Measurements from ENCODE around the gene POLD4.

Gene POLD4

DNA sequence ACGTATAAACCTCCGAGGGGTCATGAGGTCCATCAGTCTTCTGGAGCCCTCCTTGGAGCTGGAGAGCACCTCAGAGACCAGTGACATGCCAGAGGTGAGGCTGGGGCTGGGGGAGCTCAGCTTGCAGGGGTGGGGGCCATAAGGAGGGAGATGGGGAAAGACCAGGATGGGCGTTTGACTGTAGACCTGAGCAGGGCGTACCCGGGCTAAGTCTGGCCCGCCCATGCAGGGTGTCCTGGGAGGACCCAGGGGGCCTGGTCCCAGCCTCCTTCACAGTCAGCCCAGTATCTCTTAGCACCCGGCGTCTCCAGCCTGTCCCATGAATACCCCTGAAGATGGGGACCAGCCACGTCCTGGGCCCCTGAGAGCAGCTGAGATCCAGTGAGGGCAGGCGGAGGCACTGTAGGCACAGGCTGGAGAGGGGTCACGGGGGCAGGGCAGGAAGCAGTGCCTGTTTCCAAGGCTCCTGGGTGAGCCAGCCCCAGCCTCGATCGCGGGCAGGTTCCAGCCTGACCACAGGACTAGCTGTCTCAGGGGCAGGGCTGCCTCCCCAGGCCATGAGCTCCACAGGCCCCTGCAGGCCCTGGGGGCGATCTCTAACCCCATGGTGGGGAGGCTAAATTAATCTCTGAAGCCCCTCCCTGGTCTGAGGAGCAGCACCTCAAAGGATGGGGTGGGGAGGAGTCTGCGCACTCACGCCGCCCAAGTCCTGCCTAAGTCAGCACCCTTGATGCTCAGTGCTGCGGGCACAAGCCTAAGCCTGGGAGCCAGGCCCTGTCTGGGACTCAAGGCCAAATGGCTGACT lies 42.9 kb downstream of the POLD4 start:
- Mint-ChIP-seq H3K27ac (no peak overlapping the region), H3K27me3 (no peaks in the 10 kb centered on the region), H3K4me1 (peaks cover 24% of the 10 kb centered on the region), H3K4me3 (no peak overlapping the region), H3K9me3 (no peaks in the 10 kb centered on the region)
- no peak for DNase-seq
- peak; percentile 14 for ATAC-seq

DNA sequence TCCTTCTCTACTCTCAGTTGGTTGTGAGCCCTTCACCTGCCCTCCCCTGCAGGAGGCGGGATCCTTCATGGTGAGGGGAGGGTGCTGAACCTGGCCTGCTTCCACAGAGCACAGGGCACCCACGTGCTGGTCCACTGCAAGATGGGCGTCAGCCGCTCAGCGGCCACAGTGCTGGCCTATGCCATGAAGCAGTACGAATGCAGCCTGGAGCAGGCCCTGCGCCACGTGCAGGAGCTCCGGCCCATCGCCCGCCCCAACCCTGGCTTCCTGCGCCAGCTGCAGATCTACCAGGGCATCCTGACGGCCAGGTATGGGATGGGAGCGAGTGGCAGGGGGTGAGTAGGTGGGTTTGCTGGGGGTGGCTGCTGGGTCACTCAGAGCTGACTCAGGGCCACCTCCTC lies 43.7 kb downstream of the POLD4 start:
- no peak overlapping the region for H3K27ac Mint-ChIP-seq
- ATAC-seq (no peak), DNase-seq (no peak)
- no peak overlapping the region for H3K4me3 Mint-ChIP-seq
- peaks cover 28% of the 10 kb centered on the region for H3K4me1 Mint-ChIP-seq
- no peaks in the 10 kb centered on the region for H3K9me3 Mint-ChIP-seq
- no peaks in the 10 kb centered on the region for H3K27me3 Mint-ChIP-seq

DNA sequence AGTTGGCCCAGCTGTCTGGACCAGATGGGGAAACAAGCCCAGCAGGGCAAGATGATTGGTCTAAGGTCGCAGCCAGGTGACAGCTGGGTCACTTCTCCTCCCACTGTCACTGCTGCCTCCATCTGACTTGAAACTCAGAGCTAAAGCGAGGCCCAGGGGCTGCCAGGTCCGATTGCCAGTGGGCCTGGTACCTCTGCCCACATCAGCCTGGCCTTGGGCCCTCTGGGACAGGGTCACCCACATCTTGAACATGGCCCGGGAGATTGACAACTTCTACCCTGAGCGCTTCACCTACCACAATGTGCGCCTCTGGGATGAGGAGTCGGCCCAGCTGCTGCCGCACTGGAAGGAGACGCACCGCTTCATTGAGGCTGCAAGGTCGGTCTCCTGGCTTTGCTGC lies 44.2 kb downstream of the POLD4 start:
- DNase-seq, result no peak
- Mint-ChIP-seq H3K4me1 (peaks cover 32% of the 10 kb centered on the region), H3K27me3 (no peaks in the 10 kb centered on the region), H3K27ac (no peak overlapping the region), H3K4me3 (no peak overlapping the region), H3K9me3 (no peaks in the 10 kb centered on the region)
- ATAC-seq, result no peak

DNA sequence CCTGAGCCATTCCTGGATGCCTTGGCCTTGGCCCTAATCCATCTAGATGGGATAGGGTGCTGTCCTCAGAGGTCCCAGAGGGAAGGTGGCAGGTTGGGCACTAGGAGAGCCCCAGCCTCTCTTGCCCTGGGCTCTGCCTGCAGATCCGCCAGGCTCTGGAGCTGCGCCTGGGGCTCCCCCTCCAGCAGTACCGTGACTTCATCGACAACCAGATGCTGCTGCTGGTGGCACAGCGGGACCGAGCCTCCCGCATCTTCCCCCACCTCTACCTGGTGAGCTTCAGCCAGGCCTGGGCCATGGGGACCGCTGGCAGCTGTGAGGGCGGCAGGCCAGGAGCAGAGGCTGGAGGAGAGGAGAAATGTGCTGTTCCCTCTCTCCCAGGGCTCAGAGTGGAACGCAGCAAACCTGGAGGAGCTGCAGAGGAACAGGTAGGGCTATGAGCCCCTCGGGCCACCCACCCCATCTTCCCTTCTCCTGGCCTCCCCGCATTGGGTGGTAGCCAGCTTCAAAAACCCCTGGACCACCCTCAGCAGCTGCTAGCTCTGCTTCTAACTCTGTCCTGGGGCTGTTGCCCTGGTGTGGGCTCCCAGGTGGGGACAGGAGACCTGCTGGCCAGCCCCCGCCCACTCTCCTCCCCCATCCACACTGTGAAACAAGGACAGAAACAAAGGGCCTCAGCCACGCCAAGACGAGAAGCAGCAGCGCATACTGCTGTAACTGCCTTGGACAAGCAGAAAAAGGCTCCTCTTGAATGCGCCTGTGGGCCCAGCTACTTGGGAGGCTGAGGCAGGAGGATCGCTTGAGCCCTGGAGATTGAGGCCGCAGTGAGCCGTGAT lies 45.1 kb downstream of the POLD4 start:
- Mint-ChIP-seq H3K27ac (no peak overlapping the region), H3K4me1 (peaks cover 27% of the 10 kb centered on the region), H3K4me3 (no peak overlapping the region), H3K9me3 (no peaks in the 10 kb centered on the region), H3K27me3 (no peaks in the 10 kb centered on the region)
- ATAC-seq (no peak), DNase-seq (no peak)

DNA sequence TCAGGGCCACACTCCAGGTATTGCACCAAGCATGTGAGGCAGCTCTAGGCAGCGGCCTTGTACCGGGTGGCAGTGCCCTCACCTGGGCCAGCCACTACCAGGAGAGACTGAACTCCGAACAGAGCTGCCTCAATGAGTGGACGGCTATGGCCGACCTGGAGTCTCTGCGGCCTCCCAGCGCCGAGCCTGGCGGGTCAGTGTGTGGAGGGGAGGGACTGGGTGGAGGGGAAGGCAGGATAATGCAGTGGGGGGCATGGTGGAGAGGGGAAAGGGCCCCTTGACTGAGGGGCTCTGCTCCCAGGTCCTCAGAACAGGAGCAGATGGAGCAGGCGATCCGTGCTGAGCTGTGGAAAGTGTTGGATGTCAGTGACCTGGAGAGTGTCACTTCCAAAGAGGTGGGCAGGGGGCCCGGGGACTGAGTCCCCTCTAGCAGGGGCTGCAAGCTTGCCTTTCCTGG lies 45.8 kb downstream of the POLD4 start:
- Mint-ChIP-seq H3K9me3 (no peaks in the 10 kb centered on the region), H3K27ac (no peak overlapping the region), H3K27me3 (no peaks in the 10 kb centered on the region), H3K4me3 (no peak overlapping the region), H3K4me1 (peaks cover 25% of the 10 kb centered on the region)
- DNase-seq, result no peak
- no peak for ATAC-seq

DNA sequence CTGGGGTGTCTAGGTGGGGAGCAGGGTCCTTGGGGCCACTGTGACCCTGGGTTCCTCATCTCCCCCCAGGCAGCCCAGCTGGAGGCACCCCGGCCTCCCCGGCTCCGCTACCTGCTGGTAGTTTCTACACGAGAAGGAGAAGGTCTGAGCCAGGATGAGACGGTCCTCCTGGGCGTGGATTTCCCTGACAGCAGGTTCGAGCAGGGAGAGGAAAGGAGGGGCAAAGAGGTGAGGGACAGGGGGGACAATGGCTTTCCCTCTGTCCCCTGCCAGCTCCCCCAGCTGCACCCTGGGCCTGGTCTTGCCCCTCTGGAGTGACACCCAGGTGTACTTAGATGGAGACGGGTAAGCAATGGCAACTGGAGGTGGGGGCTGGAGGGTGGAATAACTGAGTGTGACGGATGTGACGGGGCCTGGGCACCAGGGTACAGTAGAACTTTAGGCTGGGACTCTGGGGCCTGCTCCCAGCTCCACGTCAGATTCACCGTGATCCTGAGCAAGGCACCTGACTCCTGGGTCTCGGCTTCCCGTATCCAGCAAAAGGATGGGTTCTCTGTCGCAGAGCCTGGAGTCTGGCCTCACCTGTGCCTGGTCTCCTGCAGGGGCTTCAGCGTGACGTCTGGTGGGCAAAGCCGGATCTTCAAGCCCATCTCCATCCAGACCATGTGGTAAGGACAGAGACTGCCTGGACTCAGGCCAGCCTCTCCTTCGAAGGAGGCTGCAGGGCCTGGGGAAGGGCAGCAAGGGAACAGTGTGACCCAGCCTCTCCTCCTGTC lies 46.4 kb downstream of the POLD4 start:
- ATAC-seq (no peak), DNase-seq (no peak)
- H3K27me3 Mint-ChIP-seq, result no peaks in the 10 kb centered on the region
- H3K4me3 Mint-ChIP-seq, result no peak overlapping the region
- no peaks in the 10 kb centered on the region for H3K9me3 Mint-ChIP-seq
- H3K27ac Mint-ChIP-seq, result no peak overlapping the region
- peaks cover 25% of the 10 kb centered on the region for H3K4me1 Mint-ChIP-seq

DNA sequence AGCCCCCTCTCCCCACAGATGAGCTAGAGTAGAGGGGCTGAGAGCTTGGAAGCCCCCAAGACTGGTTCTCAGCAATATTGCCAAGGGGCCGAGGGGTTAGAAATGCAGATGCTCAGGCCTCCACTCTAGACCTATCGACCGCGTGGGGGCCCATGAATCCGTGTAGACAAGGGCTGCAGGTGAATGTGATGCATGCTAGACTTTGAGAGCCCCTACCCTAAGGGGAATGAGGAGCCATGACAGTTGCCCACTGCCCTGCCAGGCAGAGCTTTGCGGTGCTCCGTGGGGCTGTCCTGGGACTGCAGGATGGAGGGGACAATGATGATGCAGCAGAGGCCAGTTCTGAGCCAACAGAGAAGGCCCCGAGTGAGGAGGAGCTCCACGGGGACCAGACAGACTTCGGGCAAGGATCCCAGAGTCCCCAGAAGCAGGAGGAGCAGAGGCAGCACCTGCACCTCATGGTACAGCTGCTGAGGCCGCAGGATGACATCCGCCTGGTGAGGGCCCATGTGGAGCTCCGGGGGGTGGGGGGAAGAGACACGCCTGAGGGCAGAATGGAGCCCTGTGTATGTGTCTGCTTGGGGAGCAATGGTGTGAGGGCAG lies 48.7 kb downstream of the POLD4 start:
- no peak for ATAC-seq
- Mint-ChIP-seq H3K27ac (peak overlapping the region; percentile 52 to 82), H3K4me1 (peaks cover 20% of the 10 kb centered on the region), H3K4me3 (peak overlapping the region in 1 of 2 donors; percentile 77), H3K9me3 (no peaks in the 10 kb centered on the region), H3K27me3 (no peaks in the 10 kb centered on the region)
- no peak for DNase-seq

DNA sequence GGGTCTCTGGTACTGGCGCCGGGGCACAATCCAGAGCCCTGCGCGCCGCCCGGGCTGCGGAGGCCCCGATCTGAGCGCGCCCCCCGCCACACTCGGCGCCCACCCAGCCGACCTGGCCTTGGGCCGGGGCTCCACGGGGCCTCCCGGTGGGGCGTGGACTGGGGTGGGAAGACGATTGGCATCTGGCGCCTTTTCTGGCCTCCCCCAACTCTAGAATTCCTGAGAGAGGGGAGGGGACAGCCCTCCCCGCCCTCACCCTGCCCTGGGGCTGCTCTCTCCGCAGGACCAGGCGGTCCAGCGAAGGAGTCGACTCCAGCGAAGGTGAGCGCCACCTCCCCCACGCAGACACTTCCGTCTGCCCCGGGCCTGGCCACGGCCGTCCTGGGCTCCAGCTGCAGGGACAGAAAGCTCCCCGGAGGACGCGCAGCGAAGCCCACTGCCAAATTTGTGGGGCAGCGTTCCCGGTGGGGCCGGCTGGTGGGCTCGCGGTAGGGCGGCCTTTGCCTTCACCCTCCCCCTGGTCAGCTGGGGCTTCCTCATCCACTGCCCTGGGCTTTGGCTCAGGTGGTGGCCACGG lies 49.4 kb downstream of the POLD4 start:
- peak; percentile 50 for ATAC-seq
- DNase-seq, result peak in 1 of 2 donors; percentile 28
- Mint-ChIP-seq H3K4me3 (peak overlapping the region; percentile 67 to 77), H3K27ac (no peak overlapping the region), H3K4me1 (peaks cover 20% of the 10 kb centered on the region), H3K27me3 (no peaks in the 10 kb centered on the region), H3K9me3 (no peaks in the 10 kb centered on the region)

DNA sequence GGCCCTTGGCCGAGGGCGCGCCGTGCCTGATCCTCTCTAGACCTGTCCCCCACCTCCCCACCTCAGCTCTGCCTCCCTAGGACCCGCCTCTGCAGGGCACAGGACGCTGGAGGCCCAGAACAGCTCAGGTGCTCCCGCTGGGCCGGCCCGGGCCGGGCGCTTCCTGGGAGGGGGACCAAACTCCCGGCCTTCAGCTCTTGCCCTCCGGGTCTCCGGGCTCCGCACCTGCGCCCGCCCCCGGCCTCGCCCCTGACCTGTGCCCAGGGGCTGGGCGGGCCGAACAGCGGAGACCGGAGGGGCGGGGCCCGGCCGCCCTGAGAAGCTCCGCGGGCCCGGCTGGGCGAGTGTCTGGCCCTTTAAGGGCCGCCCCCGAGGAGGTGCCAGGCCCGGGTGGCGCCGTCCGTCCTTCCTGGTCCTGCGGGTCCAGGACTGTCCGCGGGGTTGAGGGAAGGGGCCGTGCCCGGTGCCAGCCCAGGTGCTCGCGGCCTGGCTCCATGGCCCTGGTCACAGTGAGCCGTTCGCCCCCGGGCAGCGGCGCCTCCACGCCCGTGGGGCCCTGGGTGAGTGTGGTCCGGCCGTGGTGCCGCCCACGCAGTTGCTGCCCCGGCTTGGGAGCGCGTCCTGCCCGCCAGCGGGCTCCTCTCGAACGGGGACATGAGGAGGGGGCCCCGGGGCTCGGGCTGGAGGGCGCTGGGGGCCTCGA lies 50.1 kb downstream of the POLD4 start, which contains the start of gene SSH3:
TSS of gene SSH3 (plus strand) at position 399 of the 703 bp plus-strand sequence. CDS start at position 495, 96 bp downstream.
- ATAC-seq (peak; percentile 80), DNase-seq (peak; percentile 53 to 55)
- H3K9me3 Mint-ChIP-seq, result no peaks in the 10 kb centered on the region
- peak within 1 kb of the TSS; percentile 67 to 77 for H3K4me3 Mint-ChIP-seq
- peaks cover 26% of the 10 kb centered on the region for H3K4me1 Mint-ChIP-seq
- no peaks in the 10 kb centered on the region for H3K27me3 Mint-ChIP-seq
- H3K27ac Mint-ChIP-seq, result peak within 1 kb of the TSS in 1 of 2 donors; percentile 48

DNA sequence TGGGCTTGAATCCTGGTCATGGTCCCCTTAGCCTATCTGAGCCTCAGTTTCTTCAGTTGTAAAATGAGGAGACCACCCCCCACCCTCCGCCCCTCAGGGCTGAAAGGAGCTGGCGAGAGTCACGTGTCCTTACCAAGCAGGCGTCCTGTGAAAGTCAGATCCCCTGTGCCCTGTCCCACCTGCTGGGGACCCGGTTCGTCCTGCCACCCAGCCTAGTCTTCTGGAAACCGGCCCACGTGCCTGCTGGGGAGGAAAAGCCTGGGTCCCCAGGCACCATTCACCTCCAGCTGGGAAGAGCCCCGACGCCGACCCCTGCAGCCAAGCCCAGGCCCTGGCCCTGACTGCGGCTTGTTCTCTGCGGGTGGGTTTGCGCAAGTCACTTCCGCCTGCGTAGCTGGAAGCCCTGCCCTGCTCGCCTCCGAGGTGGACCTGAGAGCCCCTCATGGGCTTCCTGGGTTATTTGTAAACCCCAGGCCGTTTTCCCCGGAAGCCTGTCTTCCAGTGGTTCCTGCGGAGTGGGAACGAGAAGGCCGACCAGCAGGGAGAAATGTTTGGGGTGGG lies 50.7 kb downstream of the POLD4 start:
- no peaks in the 10 kb centered on the region for H3K9me3 Mint-ChIP-seq
- peak; percentile 35 for ATAC-seq
- H3K27me3 Mint-ChIP-seq, result no peaks in the 10 kb centered on the region
- peaks cover 32% of the 10 kb centered on the region for H3K4me1 Mint-ChIP-seq
- peak overlapping the region; percentile 39 to 77 for H3K4me3 Mint-ChIP-seq
- no peak overlapping the region for H3K27ac Mint-ChIP-seq
- peak in 1 of 2 donors; percentile 15 for DNase-seq

DNA sequence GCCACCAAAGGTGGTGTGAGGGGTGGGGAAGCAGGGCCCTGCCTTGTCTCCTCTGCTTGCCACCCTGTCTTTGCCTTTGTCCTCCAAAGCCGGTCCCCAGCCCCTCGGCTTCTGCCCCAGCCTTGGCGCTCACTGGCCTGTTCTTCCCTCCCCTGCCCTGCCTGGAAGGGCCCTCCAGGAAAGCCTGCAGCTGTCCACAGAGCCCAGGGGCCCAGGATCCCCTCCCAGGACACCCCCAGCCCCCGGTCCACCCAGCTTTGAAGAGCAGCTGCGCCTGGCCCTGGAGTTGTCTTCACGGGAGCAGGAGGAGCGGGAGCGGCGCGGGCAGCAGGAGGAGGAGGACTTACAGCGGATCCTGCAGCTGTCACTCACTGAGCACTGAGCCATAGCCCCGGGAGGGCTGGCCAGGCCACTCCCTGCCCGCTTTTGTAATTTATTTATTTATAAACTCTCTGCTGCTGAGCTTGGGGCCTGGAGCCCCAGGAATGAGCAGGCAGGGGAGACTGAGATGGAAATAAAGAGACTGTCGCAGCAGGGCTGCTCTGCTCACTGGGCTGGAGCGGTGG lies 51.3 kb downstream of the POLD4 start:
- Mint-ChIP-seq H3K27me3 (no peaks in the 10 kb centered on the region), H3K9me3 (peaks cover 1 to 3% of the 10 kb centered on the region in 2 donors), H3K4me1 (peaks cover 34% of the 10 kb centered on the region), H3K4me3 (peak overlapping the region in 1 of 2 donors; percentile 77), H3K27ac (no peak overlapping the region)
- ATAC-seq (no peak), DNase-seq (no peak)

DNA sequence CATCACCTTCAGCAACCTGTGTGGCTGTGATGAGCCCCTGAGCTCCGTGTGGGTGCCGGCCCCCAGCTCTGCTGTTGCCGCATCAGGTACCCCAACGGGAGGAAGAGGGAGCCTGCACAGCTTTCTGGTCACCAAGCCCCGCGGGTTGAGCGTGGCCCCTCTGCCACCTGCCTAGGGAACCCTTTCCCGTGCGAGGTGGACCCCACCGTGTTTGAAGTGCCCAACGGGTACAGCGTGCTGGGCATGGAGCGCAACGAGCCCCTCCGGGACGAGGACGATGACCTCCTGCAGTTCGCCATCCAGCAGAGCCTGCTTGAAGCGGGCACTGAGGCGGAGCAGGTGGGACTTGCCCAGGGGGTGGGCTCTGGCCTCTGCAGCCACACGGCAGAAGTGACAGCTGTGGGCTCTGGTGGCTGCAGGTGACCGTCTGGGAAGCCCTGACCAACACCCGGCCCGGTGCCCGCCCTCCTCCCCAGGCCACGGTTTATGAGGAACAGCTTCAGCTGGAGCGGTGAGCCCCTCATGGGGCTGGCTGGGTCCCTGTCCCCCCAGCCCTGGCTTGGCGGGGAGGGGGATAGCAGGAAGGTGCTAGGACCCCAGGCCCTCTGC lies 51.9 kb downstream of the POLD4 start:
- DNase-seq, result no peak
- Mint-ChIP-seq H3K4me1 (peaks cover 34% of the 10 kb centered on the region), H3K9me3 (peaks cover 7 to 9% of the 10 kb centered on the region in 2 donors), H3K27ac (no peak overlapping the region), H3K27me3 (no peaks in the 10 kb centered on the region), H3K4me3 (no peak overlapping the region)
- ATAC-seq, result no peak

Measured in stimulated activated naive CD8-positive, alpha-beta T cell treated with anti-CD3 and anti-CD28 coated beads, Interleukin-15, amount 100 ng/mL, for 72 hours (primary cell).